Sigmoid colon (tissue), 7 donors: ENCODE results near the gene ARHGDIA. TPM values are rescaled to one million over a fixed set of nuclear protein-coding genes. Genes with fewer than 3 reads are reported as not detected.
A peak's percentile ranks its signal among the peaks of the same experiment; 100 is the strongest.

Source experiments
- DNase-seq: peaks from one replicate; pipeline ENCODE4 v3.0.0-alpha.2; 2019
- H3K27ac ChIP-seq, 4 donors: fragments of 200-600 bp; sonication (generic); one replicate each; pipeline ENCODE4 v1.5.1; 2016 to 2019; ENCODE audit warnings: mild to moderate bottlenecking in 1 of 4
- H3K27me3 ChIP-seq, 3 donors: fragments of 200-600 bp; sonication (generic); one replicate each; pipeline ENCODE4 v1.5.1; 2019; ENCODE audit warnings: mild to moderate bottlenecking in 1 of 3
- H3K36me3 ChIP-seq, 4 donors: fragments of 200-600 bp; sonication (generic); one replicate each; pipeline ENCODE4 v1.5.1; 2016 to 2019
- H3K4me1 ChIP-seq, 4 donors: fragments of 200-600 bp; sonication (generic); one replicate each; pipeline ENCODE4 v1.5.1; 2017 to 2019
- H3K4me3 ChIP-seq, 4 donors: fragments of 200-600 bp; sonication (generic); one replicate each; pipeline ENCODE4 v1.5.1; 2017 to 2019; ENCODE audit warnings: mild to moderate bottlenecking in 2 of 4, moderate library complexity in 1 of 4
- H3K9me3 ChIP-seq, 4 donors: fragments of 200-600 bp in 3 of 4; sonication (generic) in 3 of 4; one replicate each; pipeline versions ENCODE4 v1.5.1 to v1.6.1; 2013 to 2019
- EP300 ChIP-seq, 4 donors: sonication (generic); formaldehyde crosslinking; IDR thresholded peaks; one replicate each; pipeline ENCODE4 v1.6.1; 2017; ENCODE audit warnings: antibody characterized with exemption in 4 of 4
- POLR2A ChIP-seq, 2 donors: fragments of 450-650 bp; IDR thresholded peaks; one replicate each; pipeline ENCODE4 v1.6.1; 2016; ENCODE audit warnings: antibody characterized with exemption in 2 of 2, mild to moderate bottlenecking in 2 of 2, moderate library complexity in 2 of 2
- POLR2AphosphoS5 ChIP-seq, 4 donors: sonication (generic); formaldehyde crosslinking; IDR thresholded peaks; one replicate each; pipeline ENCODE4 v1.6.1; 2017; ENCODE audit warnings: antibody characterized with exemption in 4 of 4
- WGBS, 2 donors: extraction: QIAGEN DNeasy Blood & Tissue Kit; methylation state at CpG; one replicate each; pipeline ENCODE4 v1.1.7; 2013; 5-methylcytosine and 5-hydroxymethylcytosine counted together
- intact Hi-C: fragments of 100-400 bp; cut with DNase I; formaldehyde crosslinking; loops from one replicate; pipeline ENCODE4 v1.15.1; 2023
- polyA plus RNA-seq, 3 donors: library from polyadenylated mRNA; stranded (reverse); fragments of 200-250 nt; gene quantifications; one replicate each; pipeline ENCODE4 v1.2.3, GENCODE V29; 2013
- total RNA-seq, 4 donors: library from RNA; depleted of rRNA; stranded (reverse); fragments of >200 nt; gene quantifications; one replicate each; pipeline ENCODE4 v1.1.0, GENCODE V29; 2016
- TF ChIP-seq, protein P1 (sequence below), 4 experiments: fragments of 450-650 bp in 3 of 4; fragments of 200-600 bp in 1 of 4; IDR thresholded peaks; one replicate each; pipeline ENCODE4 v1.5.1; 2016 to 2019; ENCODE audit warnings: antibody characterized with exemption in 4 of 4, mild to moderate bottlenecking in 3 of 4, moderate library complexity in 2 of 4
- donor health status: healthy with polysubstance abuse.
- donor health status: Bipolar disorder and iron deficiency.
- donor health status: healthy.

ARHGDIA gene
- total and polyA plus RNA-seq, 7 donors: 67.0 to 452 (median 99.5) TPM

DNA sequence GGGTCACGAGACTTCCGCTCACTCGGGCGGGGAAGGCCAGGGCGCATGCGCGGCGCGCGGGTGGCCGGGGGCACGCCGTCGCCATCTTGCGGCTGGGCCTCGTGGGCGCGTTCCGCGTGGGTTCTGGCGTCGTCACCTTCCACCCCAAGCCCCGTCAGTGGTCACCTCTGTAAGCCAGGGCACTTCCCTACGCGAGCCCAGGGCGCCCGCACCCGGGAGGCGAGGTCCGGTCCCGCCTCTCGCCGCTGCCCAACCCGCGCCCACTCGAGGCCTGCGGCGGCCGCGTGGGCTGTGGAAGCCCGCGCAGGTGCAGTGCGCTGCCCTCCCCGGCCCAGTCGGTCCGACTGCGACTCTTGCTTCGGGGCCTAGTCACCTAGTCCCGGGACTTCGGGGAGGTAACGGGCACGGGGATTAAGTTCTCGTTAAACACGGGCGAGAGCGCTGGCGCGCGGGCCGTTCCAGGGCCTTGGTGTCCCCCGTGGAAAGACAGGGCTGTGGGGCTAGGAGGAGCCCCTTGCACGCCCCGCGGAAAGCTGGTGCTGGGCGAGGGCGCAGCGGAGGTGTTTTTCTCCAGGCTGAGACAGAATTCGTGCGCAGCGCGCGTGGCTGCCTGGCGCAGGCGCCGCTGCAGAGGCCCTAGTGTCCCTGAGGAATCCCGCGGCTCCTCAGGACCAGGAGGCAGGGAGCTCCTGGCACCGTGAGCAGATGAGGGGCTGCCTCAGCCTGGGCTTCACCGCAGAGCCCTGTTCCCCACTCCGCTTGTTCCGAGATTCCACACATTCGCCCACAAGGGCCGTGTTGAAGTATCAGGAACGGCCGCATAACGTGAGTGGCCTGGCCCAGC is 472 bp upstream of the ARHGDIA start:
- intact Hi-C loops: loop anchor here (2.0 to 5.0 kb wide), 4 partner anchors 19 to 226 kb away; partner anchors contain the start of genes ALYREF, ANAPC11, FASN and MAFG
- Histone ChIP-seq H3K4me1 (peaks cover 0 to 58% (median 50%) of the 10 kb centered on the region in 4 donors), H3K9me3 (no peaks in the 10 kb centered on the region), H3K27me3 (no peaks in the 10 kb centered on the region), H3K4me3 (peak overlapping the region; percentile 71 to 99 (median 84)), H3K27ac (peak overlapping the region; percentile 98 to 100 (median 99)), H3K36me3 (peaks cover 8 to 21% (median 17%) of the 10 kb centered on the region in 4 donors)
- DNase-seq: peak; percentile 98
- TF ChIP-seq POLR2A (IDR thresholded peaks at IDR 0.05) (peak; percentile 89 to 91), POLR2AphosphoS5 (IDR thresholded peaks at IDR 0.05) (peak in 1 of 4 donors; percentile 98), EP300 (IDR thresholded peaks at IDR 0.05) (no peak)
- TF ChIP-seq, protein P1, sequence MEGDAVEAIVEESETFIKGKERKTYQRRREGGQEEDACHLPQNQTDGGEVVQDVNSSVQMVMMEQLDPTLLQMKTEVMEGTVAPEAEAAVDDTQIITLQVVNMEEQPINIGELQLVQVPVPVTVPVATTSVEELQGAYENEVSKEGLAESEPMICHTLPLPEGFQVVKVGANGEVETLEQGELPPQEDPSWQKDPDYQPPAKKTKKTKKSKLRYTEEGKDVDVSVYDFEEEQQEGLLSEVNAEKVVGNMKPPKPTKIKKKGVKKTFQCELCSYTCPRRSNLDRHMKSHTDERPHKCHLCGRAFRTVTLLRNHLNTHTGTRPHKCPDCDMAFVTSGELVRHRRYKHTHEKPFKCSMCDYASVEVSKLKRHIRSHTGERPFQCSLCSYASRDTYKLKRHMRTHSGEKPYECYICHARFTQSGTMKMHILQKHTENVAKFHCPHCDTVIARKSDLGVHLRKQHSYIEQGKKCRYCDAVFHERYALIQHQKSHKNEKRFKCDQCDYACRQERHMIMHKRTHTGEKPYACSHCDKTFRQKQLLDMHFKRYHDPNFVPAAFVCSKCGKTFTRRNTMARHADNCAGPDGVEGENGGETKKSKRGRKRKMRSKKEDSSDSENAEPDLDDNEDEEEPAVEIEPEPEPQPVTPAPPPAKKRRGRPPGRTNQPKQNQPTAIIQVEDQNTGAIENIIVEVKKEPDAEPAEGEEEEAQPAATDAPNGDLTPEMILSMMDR (IDR thresholded peaks at IDR 0.05): no peak
- 0 to 1% methylated on average over 86 of the region's 86 CpGs for WGBS, 2 donors

DNA sequence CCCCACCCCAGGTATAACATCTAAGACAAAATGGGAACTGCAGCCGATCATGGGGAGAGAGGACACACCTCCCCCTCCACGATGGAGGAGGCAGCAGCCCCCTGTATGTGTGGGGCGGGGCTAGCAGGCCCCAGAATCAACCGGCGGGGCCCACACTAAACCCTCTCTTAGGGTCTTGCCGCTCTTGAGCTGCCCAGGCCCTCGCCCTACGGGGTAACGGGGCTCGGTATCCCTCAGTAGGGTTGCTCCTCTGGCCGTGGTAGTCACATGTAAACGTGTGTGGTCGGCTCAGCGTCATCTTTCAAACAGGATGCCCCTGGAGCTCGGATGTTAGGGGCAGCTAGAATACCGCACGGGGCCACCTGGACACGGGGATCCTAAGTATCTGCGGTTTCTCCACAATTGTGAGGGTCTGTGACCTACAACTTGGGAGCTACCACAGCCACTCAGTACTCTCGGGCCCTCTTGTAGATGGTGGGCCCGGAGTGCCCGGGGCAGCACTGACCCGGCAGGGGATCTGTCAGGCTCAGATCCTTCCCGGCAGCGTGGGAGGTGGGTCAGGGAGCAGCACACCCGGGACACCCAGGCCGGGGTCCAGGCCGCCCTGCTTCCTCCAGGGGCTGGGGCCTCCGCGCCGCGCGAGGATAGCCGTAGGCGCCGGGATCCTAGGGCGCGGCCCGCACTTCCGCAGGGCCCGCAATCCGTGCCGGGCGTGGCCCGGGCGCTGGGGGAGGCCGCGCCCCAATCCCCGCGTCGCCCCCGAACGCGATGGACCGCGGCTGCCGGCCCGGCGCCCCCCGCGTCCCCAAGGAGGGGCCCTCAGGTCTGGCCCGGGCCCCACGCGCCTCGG is 781 bp downstream of the ARHGDIA start:
- Histone ChIP-seq H3K27ac (peak overlapping the region; percentile 98 to 100 (median 99)), H3K36me3 (peaks cover 8 to 23% (median 18%) of the 10 kb centered on the region in 4 donors), H3K27me3 (no peaks in the 10 kb centered on the region), H3K4me3 (peak overlapping the region; percentile 37 to 99 (median 84)), H3K9me3 (no peaks in the 10 kb centered on the region), H3K4me1 (peaks cover 0 to 63% (median 55%) of the 10 kb centered on the region in 4 donors)
- peak; percentile 76 for DNase-seq
- TF ChIP-seq POLR2AphosphoS5 (IDR thresholded peaks at IDR 0.05): peak in 2 of 4 donors; percentile 26 to 35
- TF ChIP-seq EP300 (IDR thresholded peaks at IDR 0.05): no peak
- TF ChIP-seq POLR2A (IDR thresholded peaks at IDR 0.05): no peak
- TF ChIP-seq, protein P1 (IDR thresholded peaks at IDR 0.05): no peak
- 1 to 3% methylated on average over 65 of the region's 65 CpGs for WGBS, 2 donors
- intact Hi-C loops: loop anchor here (2.0 to 5.0 kb wide), 4 partner anchors 20 to 227 kb away; partner anchors contain the start of genes ALYREF, ANAPC11, FASN and MAFG

DNA sequence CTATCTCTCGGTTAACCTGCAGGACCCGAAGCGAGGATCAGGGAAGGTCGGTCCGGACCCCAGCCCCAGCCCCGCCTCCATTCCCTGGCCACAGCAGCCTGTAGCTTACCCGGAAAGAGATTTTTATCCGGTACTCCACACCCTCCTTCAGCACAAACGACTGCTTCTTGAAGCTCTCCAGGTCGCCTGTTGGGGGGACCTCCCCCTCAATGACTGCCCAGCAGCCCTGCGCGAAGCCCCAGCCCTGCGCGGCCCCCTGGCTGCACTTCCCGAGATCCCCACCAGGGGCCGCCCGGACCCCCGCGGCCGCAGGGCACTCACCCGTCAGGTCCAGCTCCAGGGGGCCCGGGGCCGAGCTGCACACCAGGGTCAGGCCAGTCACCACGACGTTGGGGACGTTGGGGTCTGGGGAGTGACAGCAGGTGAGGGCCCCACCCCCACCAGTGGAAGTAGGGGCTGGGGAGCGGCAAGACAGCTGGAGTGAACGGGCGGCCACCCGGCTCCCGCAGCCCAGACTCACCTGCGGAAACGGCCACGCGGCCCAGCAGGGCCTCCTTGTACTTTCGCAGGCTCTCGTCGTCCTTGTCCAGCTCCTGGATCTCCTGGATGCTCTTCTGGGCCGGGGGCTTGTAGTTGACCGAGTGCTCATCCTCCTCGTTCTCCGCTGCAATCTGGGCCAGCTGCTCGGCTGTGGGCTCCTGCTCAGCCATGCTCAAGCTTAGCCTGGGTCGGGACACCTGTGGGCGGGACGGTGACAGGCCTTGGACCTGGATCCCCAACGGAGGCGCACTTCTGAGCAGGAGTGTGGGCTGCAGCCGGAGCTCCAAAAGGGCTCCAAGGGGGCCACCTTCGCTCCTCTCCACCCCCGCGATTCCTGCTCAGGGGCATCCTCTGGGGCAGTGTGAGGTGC is 1.7 kb downstream of the ARHGDIA start:
- intact Hi-C loops: loop anchor here (2.0 to 5.0 kb wide), 4 partner anchors 21 to 228 kb away; partner anchors contain the start of genes ALYREF, ANAPC11, FASN and MAFG

More for the DNA sequence above, 1.7 kb downstream of the ARHGDIA start:
- peaks cover 8 to 32% (median 18%) of the 10 kb centered on the region in 4 donors for H3K36me3 ChIP-seq
- 27 to 37% methylated on average over 52 of the region's 52 CpGs for WGBS, 2 donors
- TF ChIP-seq EP300 (IDR thresholded peaks at IDR 0.05): no peak
- no peak for TF ChIP-seq POLR2AphosphoS5 (IDR thresholded peaks at IDR 0.05)
- no peak for TF ChIP-seq POLR2A (IDR thresholded peaks at IDR 0.05)
- TF ChIP-seq, protein P1 (IDR thresholded peaks at IDR 0.05): peak; percentile 82 to 96 (median 90)
- H3K4me1 ChIP-seq: peaks cover 0 to 63% (median 55%) of the 10 kb centered on the region in 4 donors
- DNase-seq: peak; percentile 73
- no peaks in the 10 kb centered on the region for H3K27me3 ChIP-seq
- H3K9me3 ChIP-seq: no peaks in the 10 kb centered on the region
- peak overlapping the region; percentile 37 to 99 (median 84) for H3K4me3 ChIP-seq
- H3K27ac ChIP-seq: peak overlapping the region; percentile 98 to 100 (median 99)
